Measurements from ENCODE around the gene MCC. TPM values are rescaled to one million over a fixed set of nuclear protein-coding genes. Genes with fewer than 3 reads are reported as not detected.

MCC gene
- total and polyA plus RNA-seq, 2 experiments from 2014 or later: 3.4 to 8.8 TPM

DNA sequence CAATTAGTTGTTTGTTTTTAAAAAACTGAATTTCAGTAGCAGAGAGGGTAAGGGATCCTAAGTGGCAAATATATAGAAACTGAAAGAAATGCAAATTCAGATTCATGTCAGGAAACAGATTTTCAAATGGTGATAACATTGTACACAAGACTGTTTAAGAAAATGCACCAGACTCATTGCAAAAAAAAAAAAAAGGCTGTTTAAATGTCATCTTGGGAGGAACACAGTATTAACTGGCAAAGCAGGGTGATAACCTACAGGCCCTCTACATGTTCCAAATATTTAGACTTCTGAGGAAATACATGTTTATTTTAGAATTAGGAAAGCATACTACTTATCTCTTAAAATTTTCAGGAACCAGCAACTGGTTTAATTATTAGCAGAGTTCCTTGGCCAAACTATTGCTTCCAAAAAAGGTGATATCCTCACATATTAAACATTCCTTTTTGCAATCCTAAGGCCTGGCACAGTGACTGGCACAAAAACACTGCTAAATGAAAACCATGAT is 167.9 kb downstream of the MCC start:
- no peak for DNase-seq
- H2AFZ ChIP-seq: no peak overlapping the region
- no peak overlapping the region for H3K27ac ChIP-seq
- no peak overlapping the region for H3K9ac ChIP-seq
- in situ Hi-C loops (cut with MboI): no loop called here
- no peaks in the 10 kb centered on the region for H3K9me3 ChIP-seq (ENCODE audit: low read depth)
- TF ChIP-seq EZH2 (IDR thresholded peaks at IDR 0.05; ENCODE audit: insufficient read depth, poor library complexity, severe bottlenecking) (no peak), EZH2phosphoT487 (IDR thresholded peaks at IDR 0.05; ENCODE audit: insufficient read depth, low read depth) (no peak)
- H3K27me3 ChIP-seq (replicated peaks; ENCODE audit: insufficient read depth): no peaks in the 10 kb centered on the region
- no peak overlapping the region for H3K4me2 ChIP-seq (ENCODE audit: unreplicated experiment)
- H3K4me1 ChIP-seq (ENCODE audit: insufficient read depth): no peaks in the 10 kb centered on the region
- H3K9me2 ChIP-seq (ENCODE audit: insufficient read depth): no peaks in the 10 kb centered on the region
- H3K36me3 ChIP-seq (ENCODE audit: low read depth): no peaks in the 10 kb centered on the region
- H4K20me1 ChIP-seq (ENCODE audit: insufficient read depth): no peaks in the 10 kb centered on the region
- H3K4me3 ChIP-seq: no peak overlapping the region
- no peaks in the 10 kb centered on the region for H3F3A ChIP-seq (ENCODE audit: insufficient read depth)
- no peaks in the 10 kb centered on the region for H3K79me2 ChIP-seq (ENCODE audit: insufficient read depth)

GRCh38 chr5:113319256-113320053 is 168.8 kb downstream of the MCC start:
- H3K4me2 ChIP-seq (ENCODE audit: unreplicated experiment): no peak overlapping the region
- in situ Hi-C loops (cut with MboI): no loop called here
- no peaks in the 10 kb centered on the region for H3K9me3 ChIP-seq (ENCODE audit: low read depth)
- no peak overlapping the region for H2AFZ ChIP-seq
- H3K79me2 ChIP-seq (ENCODE audit: insufficient read depth): no peaks in the 10 kb centered on the region
- no peak overlapping the region for H3K27ac ChIP-seq
- TF ChIP-seq EZH2phosphoT487 (IDR thresholded peaks at IDR 0.05; ENCODE audit: insufficient read depth, low read depth) (no peak), EZH2 (IDR thresholded peaks at IDR 0.05; ENCODE audit: insufficient read depth, poor library complexity, severe bottlenecking) (no peak)
- no peaks in the 10 kb centered on the region for H3K36me3 ChIP-seq (ENCODE audit: low read depth)
- H4K20me1 ChIP-seq (ENCODE audit: insufficient read depth): no peaks in the 10 kb centered on the region
- no peak for DNase-seq
- 96% methylated on average over 5 of the region's 5 CpGs for WGBS, 2 experiments (ENCODE audit: low coverage in 1 of 2, low lambda C conversion rate in 2 of 2, missing lambda C conversion rate in 2 of 2)
- no peaks in the 10 kb centered on the region for H3K9me2 ChIP-seq (ENCODE audit: insufficient read depth)
- no peak overlapping the region for H3K4me3 ChIP-seq
- H3K27me3 ChIP-seq (replicated peaks; ENCODE audit: insufficient read depth): no peaks in the 10 kb centered on the region
- H3F3A ChIP-seq (ENCODE audit: insufficient read depth): no peaks in the 10 kb centered on the region
- no peak overlapping the region for H3K9ac ChIP-seq
- no peaks in the 10 kb centered on the region for H3K4me1 ChIP-seq (ENCODE audit: insufficient read depth)

GRCh38 chr5:113317636-113318035 is 170.6 kb downstream of the MCC start:
- Histone ChIP-seq H3K4me3 (no peak overlapping the region), H3K9me3 (ENCODE audit: low read depth) (no peaks in the 10 kb centered on the region), H3K79me2 (ENCODE audit: insufficient read depth) (no peaks in the 10 kb centered on the region), H4K20me1 (ENCODE audit: insufficient read depth) (no peaks in the 10 kb centered on the region), H3K9me2 (ENCODE audit: insufficient read depth) (no peaks in the 10 kb centered on the region), H3K27me3 (replicated peaks; ENCODE audit: insufficient read depth) (no peaks in the 10 kb centered on the region), H3F3A (ENCODE audit: insufficient read depth) (no peaks in the 10 kb centered on the region), H3K4me1 (ENCODE audit: insufficient read depth) (no peaks in the 10 kb centered on the region; the same call in 1 of the 2 replicates), H3K36me3 (ENCODE audit: low read depth) (no peaks in the 10 kb centered on the region), H3K4me2 (ENCODE audit: unreplicated experiment) (no peak overlapping the region), H3K27ac (no peak overlapping the region), H3K9ac (no peak overlapping the region), H2AFZ (no peak overlapping the region)
- in situ Hi-C loops (cut with MboI): no loop called here
- TF ChIP-seq EZH2phosphoT487 (IDR thresholded peaks at IDR 0.05; ENCODE audit: insufficient read depth, low read depth) (no peak), EZH2 (IDR thresholded peaks at IDR 0.05; ENCODE audit: insufficient read depth, poor library complexity, severe bottlenecking) (no peak)
- DNase-seq: no peak
- 45 to 52% methylated on average over 2 of the region's 2 CpGs for WGBS, 2 experiments (ENCODE audit: low coverage in 1 of 2, low lambda C conversion rate in 2 of 2, missing lambda C conversion rate in 2 of 2)

GRCh38 chr5:113311301-113311700 is 177.0 kb downstream of the MCC start:
- 89 to 90% methylated on average over 5 of the region's 5 CpGs for WGBS, 2 experiments (ENCODE audit: low coverage in 1 of 2, low lambda C conversion rate in 2 of 2, missing lambda C conversion rate in 2 of 2)

More at GRCh38 chr5:113311301-113311700, 177.0 kb downstream of the MCC start:
- Histone ChIP-seq H2AFZ (no peak overlapping the region), H3K4me2 (ENCODE audit: unreplicated experiment) (no peak overlapping the region), H3K27me3 (replicated peaks; ENCODE audit: insufficient read depth) (no peaks in the 10 kb centered on the region), H3K27ac (no peak overlapping the region), H3K9me3 (ENCODE audit: low read depth) (no peaks in the 10 kb centered on the region), H3K4me1 (ENCODE audit: insufficient read depth) (no peaks in the 10 kb centered on the region; the same call in 1 of the 2 replicates), H3K9ac (no peak overlapping the region), H3K9me2 (ENCODE audit: insufficient read depth) (no peaks in the 10 kb centered on the region), H3K36me3 (ENCODE audit: low read depth) (no peaks in the 10 kb centered on the region), H3K4me3 (no peak overlapping the region), H3F3A (ENCODE audit: insufficient read depth) (no peaks in the 10 kb centered on the region), H3K79me2 (ENCODE audit: insufficient read depth) (no peaks in the 10 kb centered on the region), H4K20me1 (ENCODE audit: insufficient read depth) (no peaks in the 10 kb centered on the region)
- DNase-seq: no peak
- TF ChIP-seq EZH2 (IDR thresholded peaks at IDR 0.05; ENCODE audit: insufficient read depth, poor library complexity, severe bottlenecking) (no peak), EZH2phosphoT487 (IDR thresholded peaks at IDR 0.05; ENCODE audit: insufficient read depth, low read depth) (no peak)
- in situ Hi-C loops (cut with MboI): no loop called here
